Spleen (tissue), 7 donors: ENCODE data around the gene GRM1.

Experiments
- CTCF ChIP-seq, 11 experiments: fragments of 200-600 bp in 7 of 11; fragments of 450-650 bp in 4 of 11; sonication (generic) in 4 of 11; IDR thresholded peaks in 8 of 11; conservative IDR thresholded peaks in 3 of 11; 1 replicate in 7 of 11; 2 replicates in 4 of 11; pipeline versions ENCODE4 v1.4.0 to v1.8.0; 2016 to 2021; ENCODE audit warnings: antibody characterized with exemption in 11 of 11, inconsistent platforms in 4 of 11, mild to moderate bottlenecking in 1 of 11
- POLR2A ChIP-seq, 3 donors: fragments of 450-650 bp; IDR thresholded peaks; one replicate each; pipeline ENCODE4 v1.5.1; 2017; ENCODE audit warnings: antibody characterized with exemption in 3 of 3, mild to moderate bottlenecking in 1 of 3
- donor health status: DM: no; HTN: no; CAD: no; lungs with moderate emphysema.
- donor health status: DM: no; HTN: no; CAD: no.
- donor health status: DM: no; HTN: no; CAD: no.

GRCh38 chr6:146295695-146296094, 266.8 kb downstream of the GRM1 start:
- TF ChIP-seq CTCF (IDR thresholded peaks at IDR 0.05 in 8 of 11, conservative IDR thresholded peaks at IDR 0.05 in 3 of 11) (no peak), POLR2A (IDR thresholded peaks at IDR 0.05) (no peak)
